Stimulated activated CD4-positive, alpha-beta T cell treated with anti-CD3 and anti-CD28 coated beads, Interleukin-1b, Interleukin-23, amount 100 ng/mL, for 1 hour (primary cell): Measurements from ENCODE around the gene CTXN2.

Experiments used
- DNase-seq, 2 donors: peaks; one replicate each; pipeline ENCODE4 v3.0.0-alpha.2; 2020; ENCODE audit warnings: low read depth in 2 of 2

CTXN2 gene

DNA sequence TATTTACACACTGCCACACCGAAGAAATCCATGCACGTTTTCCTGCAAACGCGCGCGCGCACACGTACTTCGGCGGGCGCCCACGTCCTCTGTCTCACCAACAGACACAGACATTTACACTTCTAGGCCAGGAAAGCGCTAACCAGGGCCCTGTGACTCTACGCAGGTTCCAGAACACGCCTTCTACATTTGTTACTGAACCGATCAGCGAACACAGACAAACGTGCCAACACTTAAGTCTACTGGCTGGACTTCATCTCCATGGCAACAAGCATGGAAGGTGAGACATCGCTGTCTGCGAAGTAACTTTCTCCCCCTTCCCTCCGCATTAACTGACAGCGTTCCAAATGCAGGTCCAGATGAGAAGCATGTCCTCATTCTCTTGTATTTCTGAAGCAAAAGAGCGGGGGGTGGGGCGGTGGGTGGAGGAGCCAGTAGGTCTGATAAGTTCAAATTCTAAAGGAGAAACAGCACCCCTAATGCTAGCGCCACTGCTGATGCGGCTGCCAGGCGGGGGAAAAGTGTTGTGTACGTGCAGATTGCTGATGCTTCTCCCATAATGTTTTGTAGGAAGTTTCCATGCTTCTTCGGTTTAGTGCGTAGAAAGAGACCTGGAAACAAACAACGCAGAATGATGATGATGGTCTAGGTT lies at the start of gene CTXN2:
Gene CTXN2 (plus strand): TSS at position 92 of the 652 bp plus-strand sequence. CDS start 9,636 bp downstream, outside the sequence.
- no peak for DNase-seq

DNA sequence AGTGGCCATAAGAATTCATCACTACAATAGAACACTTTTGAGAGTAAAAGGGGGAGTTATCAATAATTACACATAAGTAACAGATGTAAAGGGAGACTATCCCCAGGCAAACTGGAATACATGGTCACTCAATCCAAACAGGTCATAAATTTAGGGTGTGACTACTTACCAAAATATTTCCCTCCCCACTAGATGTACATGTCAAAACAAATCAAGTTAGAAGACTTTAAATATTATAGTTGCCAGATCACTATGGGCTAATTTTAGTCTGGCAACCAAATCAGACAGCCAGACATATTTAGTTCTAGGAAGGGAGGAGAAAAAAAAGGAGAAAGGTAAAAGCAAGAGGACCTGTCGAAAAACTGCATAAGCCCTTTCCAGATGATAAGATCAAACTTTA lies 47.6 kb upstream of the CTXN2 start:
- DNase-seq: no peak

DNA sequence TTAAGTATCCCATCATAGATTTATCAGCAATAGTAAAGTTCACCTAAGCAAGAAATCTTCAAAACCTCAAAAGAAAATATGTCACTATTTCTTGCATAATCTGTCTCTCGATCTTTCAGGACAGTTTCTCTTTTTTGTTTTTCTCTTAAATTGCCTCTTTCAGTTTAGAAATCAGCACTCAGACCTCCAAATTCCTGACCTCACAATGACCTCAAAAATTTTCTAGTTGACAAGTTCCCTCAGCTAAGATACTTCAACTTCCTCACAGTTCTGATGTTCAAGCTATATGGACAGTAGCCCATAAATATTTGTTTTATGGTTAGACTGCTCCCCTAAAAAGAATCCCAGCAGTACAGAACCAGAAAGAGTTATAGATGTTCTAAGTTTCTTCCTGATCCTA lies 46.6 kb upstream of the CTXN2 start:
- no peak for DNase-seq

DNA sequence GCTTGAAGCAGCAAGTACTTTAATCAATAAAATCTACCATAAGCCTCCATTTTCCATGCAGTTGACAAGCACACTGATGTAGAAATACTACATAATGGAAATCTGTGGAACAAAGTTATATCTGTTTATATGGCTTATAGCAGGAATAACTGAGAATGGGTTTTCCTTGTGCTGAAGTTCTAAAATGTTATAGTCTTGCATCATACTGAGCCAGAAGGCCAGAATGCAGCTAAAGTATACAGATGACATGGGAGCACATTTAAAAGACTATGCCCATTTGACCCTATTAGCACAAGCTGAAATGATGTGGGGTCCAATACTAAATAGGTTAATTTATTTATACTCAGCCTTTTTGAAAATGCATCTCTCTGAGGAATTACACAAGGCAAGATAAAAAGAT lies 45.5 kb upstream of the CTXN2 start:
- no peak for DNase-seq

DNA sequence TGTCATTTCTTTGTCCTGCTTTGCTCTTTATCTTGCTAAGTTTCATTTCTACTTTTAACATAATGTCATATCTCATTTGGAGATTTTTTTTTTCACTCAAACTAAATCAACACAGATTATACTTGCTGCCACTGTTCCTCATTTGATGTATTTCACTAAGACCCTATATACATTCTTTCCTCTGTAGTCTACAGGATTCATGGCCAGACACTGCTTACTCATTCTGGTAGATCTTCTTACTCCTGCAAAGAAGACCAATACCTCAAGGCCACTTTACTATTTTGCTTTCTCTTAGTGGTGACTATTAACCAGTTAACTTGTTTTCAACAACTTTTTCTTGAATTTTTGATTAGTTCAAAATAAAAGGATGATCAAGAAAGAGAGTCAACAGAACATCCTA lies 44.1 kb upstream of the CTXN2 start:
- DNase-seq: no peak

DNA sequence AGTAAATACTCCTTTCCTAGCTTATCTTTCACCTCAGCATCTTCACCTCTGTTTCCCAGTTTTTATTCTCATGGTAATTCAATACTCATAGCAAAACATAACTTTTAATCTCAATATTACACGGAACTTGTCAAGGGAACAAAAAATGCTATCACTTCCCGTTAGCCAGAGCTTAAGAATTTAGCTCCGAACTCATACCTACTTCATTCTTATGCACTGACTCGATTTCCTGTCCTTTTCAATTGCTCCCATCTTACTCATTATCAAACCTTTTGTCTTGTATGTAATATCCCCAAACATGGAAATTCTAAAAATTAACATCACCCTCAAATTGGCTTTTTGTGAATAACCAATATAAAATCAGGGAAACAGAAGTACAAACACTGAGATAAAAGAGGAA lies 41.6 kb upstream of the CTXN2 start:
- DNase-seq: no peak

DNA sequence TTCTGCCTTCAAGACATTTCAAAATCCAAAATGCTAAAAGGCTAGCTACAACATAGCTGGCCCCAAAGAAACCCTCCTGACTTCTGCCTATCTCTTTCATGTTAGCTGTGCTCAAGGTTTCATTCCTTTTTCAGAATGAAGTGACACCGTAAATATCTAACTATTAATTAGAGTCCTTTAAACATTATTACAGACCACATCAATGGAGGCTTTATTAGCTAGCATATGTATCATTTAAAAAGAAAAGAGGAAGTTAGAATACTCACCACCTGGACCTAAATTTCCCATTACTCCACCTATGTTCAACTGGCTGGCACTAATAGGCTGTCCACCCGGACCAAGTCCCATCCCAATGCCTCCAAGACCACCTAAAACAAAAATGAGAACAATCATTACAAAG lies 37.9 kb upstream of the CTXN2 start:
- no peak for DNase-seq

DNA sequence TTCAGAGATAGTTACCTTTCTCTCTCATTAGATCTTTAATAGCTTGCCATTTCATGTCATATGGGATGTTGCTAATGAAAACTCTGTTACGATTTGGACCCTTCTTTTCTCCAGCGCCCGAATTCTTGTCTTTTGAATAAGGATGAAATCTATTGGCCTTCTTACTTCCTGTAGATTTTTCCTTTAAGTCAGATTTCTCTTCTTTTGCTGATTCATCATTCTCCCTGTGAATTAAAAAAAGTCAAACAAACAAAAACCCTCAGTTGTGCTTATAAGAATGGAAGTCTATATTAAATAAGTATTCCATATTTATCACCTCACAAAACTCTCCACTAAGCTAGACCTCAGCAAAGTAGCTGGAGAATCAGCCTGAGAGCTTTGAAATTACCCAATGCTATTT lies 22.8 kb upstream of the CTXN2 start:
- DNase-seq: no peak

DNA sequence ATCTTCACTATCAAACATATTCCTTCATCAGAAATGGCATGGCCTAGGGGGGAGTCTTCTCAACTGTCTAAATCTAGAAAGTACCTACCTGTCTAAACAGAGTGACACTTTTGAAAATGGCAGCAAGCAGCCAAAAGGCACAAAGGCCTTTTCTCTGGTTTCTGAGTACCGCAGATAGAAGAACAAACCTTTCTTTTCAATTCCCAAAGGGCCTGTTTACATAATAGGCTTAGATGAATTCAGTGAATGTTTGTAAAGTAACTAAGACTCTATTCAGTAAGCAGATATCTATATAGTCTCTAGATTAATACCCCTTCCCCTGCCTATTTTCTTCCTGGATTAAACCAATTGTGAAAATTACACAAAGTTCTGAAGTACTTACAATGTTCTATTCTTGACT lies 20.5 kb upstream of the CTXN2 start:
- no peak for DNase-seq

DNA sequence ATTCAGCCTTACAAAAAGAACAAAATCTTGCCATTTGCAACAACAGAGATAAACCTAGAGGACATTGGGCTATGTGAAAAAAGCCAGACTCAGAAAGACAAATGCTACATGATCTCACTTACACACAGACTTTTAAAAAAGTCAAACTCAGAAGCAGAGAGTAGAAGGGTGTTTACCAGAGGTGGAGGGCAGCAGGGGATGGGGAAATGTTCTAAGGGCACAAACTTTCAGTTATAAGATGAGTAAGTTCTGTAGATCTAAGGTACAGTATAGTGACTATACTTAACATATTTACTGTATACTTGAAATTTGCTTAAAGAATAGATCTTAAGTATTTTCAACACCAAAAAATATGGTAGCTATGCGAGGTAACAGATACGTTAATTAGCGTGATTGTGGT lies 16.3 kb upstream of the CTXN2 start:
- DNase-seq: no peak

DNA sequence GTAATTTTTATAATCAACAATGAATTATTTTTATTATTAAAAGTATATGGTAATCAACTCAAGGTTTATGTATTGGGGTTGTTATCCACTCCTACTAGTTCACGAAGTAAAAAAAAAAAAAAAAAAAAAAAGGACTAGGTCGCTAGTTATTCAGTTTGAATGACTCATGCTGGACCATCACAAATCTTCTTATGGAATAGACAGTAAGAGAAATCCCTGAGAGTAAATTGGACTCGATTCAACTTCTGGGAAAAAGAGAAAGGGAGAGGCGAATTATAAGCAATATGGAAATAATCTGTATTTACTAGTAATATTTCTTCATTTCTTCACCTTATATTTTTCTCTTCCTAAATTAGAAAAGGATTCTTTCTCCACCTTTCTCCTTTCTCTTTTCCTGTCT lies 15.4 kb upstream of the CTXN2 start:
- no peak for DNase-seq

DNA sequence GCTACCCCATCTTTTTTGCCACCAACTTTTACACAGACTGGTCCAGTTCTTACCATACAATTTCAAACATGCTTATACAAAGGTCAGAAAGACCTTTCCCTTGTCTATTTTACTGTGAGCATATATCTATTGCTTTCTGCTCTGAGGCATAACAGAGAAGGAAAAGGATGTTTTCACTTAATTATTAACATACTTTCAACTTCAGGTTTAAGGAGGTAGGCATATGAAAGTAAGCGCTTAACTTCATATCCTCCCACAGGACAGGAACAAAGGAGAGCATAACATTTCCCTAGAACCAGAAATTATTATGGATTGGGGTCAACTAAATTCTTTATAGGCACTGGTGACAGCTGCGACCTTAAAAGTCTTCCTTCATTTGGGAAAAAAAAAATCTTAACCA lies 14.5 kb upstream of the CTXN2 start:
- DNase-seq: no peak

DNA sequence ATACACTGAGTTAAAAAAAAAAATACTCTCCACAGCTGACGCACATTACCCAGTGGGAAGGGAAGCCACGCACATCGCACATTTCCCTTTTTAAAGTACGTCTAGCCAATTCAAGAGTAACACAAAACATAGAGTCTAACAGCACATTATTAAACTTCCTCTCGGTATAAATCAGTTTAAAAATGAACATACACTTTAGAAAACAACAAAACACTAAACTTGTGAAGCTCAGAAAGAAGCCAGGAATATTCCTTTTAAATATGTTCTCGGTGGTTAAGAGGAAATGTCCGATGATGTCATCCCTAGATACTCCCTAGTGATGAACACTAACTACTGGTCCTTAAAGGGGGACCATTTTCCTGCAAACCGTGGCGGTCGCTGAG lies 14.1 kb upstream of the CTXN2 start:
- DNase-seq: no peak

DNA sequence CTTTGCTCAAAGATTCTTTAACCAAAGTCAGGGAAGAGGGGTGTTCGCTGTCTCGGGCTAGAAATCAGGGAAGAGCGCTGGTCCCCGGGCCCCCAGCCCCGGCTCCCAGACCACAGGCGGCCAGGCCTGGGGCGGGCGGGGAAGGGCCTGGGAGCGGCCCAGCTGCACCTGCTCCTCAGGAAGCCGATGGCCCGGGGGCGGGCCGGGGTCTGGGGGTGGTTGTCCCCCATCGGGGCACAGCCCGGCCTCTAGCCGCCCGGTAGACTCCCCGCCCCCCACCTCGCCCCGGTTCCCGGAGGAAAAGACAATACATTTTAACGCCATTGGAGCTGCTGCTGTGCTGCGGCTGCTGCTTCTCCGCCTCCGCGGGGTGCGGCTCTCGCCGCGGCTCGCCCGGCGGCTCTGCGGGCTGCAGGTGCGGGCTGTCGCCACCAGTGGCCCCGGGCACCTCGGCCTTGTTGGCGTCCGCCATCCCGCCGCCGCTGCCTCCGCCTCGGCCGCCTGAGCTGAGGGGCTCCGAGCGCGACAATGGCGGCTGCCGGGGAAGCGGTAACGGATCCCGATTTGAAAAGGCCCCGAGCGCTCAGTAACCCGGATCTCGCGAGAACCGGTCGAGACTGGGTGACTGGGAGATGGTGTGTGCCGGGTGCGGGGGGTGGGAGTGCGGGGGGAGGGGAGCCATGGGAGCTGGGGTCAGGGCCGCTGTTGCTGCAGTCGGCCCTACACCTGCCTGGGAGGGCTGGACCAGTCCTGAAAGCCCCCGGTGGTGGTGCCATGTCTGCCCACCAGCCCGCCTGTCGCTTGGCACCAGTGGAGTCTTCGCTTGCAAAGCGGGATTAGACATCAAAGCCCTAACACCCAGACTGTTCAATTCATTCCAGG lies 13.5 kb upstream of the CTXN2 start, which contains the start of gene MYEF2:
Gene MYEF2 (minus strand): TSS at position 530 of the 882 bp plus-strand sequence. CDS start 58 bp downstream, at position 472.
- peak; percentile 14 to 27 for DNase-seq

DNA sequence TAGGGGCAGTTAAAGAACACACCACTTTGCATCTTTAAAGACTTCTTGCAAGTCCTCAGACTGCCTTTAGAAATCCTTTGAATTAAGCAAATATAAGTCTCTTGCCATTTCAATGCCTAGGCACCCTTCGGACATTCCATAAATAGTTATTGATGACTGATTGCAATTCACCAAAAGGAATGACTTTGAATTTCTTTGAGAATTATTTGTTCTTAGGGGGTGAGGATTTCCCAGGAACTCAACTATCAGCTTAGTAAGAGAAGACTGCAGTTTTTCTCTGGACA lies 12.9 kb upstream of the CTXN2 start:
- no peak for DNase-seq

DNA sequence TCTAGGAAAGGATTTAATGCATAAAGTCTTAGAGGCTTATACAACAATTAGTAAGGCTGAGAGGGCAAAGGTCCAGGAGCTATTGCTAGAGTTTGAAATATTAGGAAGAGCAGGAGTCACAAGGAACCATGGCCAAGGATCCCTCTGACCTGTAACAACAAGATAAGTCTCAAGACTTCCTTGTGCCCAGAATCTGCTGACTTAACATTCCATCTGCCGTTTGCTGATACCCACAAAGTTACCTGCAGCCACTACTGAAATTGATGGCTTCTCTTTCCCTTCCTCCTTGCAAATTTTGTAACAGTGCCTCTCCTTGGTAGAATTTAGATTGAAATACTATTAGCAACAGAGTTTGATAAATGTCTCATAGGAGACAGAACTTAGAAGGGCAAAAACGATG lies 8.7 kb upstream of the CTXN2 start:
- DNase-seq: no peak

DNA sequence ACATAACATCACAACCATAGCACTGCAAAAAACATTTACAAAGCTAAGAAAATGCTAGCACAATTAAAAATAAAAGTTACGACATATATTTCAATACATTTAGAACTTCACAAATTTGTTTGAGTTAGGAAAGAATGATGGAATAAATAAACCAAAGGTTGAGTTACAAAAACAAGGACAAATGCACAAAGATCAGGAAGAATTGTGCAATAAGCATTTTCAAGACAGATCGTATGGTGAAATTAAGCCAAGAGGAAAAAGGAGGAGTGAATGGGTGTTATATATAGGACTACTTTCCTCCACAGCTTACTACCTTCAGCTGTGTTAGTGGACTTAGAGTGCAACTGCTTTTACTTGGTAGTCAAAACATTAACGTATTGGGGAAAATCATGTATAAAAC lies 5.9 kb upstream of the CTXN2 start:
- no peak for DNase-seq

DNA sequence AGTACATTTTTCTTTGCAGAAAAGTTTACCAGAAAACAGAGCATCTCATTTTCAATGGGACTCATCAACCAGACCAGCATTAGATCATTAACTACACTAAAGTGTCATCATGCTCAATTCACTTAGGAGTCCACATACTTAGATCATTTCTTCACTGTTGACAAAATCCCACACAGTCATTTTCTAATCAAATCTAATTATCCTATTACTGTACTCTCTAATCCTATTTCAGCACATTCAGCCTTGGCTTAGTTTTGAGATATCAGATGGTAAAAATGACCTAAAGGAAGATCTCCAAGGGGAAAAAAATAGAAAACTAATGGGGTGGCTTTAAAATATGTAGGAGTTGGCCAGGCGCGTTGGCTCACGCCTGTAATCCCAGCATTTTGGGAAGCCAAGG lies 5.2 kb upstream of the CTXN2 start:
- no peak for DNase-seq

DNA sequence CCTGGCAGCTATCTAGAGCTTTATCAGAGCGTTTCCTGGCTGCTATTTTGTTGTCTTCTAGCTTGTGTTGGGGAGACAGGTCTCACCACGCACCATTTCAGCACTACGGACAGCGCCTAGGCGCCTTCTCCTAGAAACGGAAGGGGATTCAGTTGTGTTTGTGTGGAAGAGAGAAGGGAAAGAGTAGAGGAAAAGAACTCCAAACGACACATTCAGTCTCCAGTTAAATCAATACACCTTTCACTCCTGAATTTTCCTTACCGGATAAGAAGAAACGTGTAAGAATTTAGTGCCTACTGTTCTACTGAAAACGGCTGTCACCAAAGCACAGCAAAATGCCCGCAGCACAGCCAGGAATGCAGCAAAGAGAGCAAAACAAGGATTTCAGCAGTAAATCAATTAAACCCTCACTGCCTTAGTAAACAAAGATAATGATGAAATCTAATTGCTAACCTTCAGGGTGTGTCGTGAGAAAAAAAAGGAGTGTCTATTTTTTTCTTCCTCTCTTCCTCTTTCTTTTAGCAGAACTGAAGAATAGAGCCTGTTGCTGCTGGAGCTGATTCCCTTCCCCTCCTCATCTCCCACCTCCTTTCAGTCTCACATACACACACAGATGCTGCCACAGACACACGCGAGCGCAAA lies 412 bp upstream of the CTXN2 start:
- DNase-seq: no peak

DNA sequence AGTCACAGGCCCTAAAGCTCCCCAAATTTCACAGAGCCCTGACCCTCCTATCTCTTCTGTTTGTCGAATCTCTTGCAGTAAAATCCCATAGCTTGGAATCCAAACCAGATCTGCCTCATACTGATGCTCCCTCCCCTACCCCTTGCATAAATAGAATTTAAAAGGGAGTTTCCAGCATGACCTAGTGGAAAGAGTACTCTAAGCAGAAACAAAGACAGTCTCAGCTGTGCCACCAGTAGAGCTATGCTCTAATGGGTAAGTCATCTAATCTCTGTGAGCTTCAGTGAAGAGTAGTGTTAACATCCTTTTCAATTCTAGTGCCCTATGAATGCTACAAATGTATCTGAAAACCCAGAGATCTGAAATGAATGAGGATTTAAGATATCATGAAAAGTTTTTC lies 10.6 kb downstream of the CTXN2 start:
- no peak for DNase-seq

DNA sequence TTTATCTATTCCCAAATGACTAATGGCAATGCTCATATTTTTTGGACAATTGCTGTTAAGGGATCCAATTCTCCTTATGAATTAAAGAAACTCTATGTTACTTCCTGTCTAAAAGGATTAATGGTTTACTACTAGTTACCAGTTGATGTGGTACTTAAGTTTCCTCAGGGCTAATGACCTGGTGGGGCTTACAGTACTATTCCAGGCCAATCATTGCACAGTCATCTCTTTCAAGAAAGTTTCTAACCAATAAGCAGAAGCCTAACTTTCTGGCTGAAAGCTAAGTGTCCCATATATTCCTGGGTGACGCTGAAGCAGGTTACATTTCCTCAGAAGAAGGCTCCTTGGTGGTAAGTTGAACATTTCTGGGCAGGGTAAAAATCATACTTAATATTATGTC lies 14.5 kb downstream of the CTXN2 start, which contains the start of gene SLC12A1:
Gene SLC12A1 (plus strand): TSS at position 322 of the 400 bp plus-strand sequence. CDS start 1,418 bp downstream, outside the sequence.
- no peak for DNase-seq

DNA sequence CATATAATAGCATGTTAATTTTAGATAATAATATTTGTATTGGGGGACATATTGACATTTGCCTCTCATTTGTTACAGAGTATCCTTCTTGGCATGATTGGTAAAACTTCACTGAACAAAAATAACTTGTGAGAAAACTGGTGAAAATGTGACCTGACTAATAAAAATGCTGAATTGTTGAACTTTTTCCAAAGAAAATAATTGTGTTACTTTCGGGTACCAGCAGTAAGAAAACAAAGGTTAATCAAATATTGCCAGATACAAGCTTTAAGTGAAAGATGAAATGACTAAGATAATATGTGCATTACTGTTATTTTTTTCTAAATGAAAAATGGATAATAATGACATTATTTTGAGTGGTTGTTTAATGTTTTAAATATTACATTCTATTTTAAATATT lies 29.8 kb downstream of the CTXN2 start:
- DNase-seq: no peak

DNA sequence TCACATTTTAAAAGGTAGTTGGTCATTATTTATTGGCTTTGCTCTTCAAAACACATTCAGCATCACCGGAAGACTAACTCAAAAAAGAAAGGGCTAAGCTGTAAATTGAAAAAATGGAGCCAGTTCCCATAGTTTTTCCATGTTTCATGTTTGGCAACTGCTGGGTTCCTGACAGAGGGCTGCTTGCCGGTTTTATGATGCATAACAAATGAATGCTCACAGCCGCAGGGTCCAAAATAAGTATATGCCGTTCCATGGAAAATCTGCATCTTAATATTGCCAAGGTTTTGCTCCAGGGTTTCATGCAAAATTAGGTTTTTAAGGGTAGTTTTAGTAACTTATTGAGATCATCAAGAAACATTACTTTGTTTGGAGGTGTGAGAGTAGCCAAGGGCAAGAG lies 30.4 kb downstream of the CTXN2 start:
- no peak for DNase-seq
